ENCODE data around the gene ARHGAP26.
A peak's percentile ranks its signal among the peaks of the same experiment; 100 is the strongest.

ARHGAP26 gene

DNA sequence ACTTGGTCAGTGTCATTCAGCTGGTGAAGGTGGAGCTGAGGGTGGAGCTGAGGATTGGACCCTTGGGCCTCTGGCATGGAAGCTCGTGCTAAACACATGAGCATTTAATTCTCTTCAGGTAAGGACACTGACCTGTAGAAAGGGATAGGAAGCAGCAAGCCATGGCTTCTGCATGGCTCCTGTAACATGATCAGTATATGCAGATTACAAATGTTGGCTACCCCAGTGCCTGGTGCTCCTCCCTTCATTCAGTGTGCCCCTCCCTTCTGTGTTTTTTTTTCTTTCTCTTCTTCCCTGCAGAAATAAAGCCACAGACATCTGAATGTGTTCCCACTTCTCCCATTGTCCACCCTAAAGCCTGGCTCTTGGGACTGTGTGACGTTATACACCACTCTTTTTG is 52.9 kb downstream of the ARHGAP26 start:
- DNase-seq = no peak
- intact Hi-C loops (cut with DNase I) = no loop called here

DNA sequence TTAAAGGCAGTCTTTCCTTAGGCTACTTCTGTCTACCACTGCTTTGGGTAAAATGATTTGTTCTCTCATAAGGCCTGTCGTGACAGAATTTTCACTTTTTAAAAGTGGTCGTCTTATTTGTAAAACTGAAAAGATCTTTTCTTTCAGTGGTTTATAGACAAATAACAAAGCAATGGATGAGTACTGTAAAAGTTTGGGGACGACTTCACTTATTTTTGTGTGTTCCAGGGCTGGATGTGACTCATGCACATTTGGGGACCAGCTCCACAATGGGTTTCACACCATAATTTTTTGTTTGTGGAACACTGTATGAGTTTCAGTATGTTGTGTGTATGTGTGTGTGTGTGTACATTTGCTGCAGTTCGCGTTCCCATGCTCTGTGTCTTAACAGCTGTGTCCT is 53.6 kb downstream of the ARHGAP26 start:
- no peak for DNase-seq

DNA sequence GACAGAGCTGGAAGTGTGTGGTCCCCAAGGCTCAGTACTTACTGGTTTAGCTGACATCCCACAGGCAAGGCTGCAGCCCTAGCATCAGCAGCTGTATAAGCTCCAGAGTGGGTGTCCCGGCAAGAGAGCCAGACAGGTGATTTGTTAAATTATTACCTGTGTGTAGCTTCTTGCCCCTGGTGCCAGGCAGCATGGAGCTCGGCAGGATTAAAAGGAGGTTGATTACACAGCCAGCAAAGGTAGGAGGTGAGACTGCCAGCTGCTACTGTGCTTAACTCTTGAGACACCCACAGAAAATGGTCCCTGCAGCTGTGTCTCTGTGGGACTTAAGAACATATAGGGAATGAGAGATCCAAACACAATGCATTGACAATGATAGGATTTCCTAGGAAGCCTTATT is 54.2 kb downstream of the ARHGAP26 start:
- intact Hi-C loops (cut with DNase I) = no loop called here
- peak in 4 of 42 donors; percentile 39 to 67 (median 51) for DNase-seq

More for the DNA sequence above, 53.6 kb downstream of the ARHGAP26 start:
- intact Hi-C loops (cut with DNase I) = no loop called here

DNA sequence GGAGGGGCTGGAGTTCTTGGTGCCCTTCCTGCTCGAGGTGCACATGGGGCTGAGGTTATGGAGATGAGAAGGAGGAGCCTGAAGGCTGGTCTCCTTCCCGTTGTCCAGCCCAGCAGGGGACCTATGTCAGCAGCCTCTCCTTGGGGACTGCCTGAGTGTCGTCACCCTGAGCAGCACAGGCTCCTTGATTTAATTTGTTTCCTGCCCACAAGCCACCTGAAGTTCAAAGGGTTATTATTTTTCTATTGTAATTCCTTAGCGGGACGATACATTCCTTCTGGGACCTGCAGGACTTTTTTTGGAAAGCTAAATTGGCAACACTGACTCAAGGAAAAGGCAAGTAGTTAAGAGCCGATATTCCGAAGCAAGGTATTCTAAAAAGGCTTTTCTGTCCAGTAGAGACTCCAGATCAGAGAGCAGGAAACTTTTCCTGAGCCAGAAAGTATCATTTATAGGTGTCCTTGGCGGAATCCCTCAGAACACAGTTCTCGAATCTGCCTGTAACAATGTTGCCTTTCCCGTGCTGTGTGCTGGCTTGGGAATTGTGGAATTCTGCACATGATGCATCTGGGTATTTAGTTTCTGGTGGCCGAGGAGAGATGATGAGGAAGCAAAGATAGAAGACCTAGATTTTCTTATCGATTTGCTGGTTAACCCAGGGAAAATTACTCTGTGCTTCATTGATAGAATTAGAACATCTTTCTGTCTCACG is 55.4 kb downstream of the ARHGAP26 start:
- DNase-seq = no peak
- intact Hi-C loops (cut with DNase I) = no loop called here

DNA sequence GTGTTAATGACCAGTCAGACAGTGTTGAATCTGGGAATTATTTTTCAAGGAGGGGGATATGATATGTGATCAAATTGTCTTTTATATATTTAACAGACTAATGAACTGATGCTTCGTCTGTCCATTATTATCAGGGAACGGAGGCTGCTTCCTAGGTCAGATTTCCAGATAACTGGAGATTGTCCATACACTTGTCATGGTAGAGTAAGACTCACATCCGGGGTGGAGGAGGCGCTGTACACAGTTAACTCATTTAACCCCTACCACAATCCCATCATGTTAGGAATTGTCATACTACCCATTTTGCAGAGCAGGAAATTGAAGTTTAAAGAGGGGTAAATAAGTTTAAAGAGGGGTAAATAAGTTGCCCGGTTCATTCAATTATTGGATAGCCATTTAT is 55.9 kb downstream of the ARHGAP26 start:
- intact Hi-C loops (cut with DNase I) = no loop called here
- DNase-seq = no peak

DNA sequence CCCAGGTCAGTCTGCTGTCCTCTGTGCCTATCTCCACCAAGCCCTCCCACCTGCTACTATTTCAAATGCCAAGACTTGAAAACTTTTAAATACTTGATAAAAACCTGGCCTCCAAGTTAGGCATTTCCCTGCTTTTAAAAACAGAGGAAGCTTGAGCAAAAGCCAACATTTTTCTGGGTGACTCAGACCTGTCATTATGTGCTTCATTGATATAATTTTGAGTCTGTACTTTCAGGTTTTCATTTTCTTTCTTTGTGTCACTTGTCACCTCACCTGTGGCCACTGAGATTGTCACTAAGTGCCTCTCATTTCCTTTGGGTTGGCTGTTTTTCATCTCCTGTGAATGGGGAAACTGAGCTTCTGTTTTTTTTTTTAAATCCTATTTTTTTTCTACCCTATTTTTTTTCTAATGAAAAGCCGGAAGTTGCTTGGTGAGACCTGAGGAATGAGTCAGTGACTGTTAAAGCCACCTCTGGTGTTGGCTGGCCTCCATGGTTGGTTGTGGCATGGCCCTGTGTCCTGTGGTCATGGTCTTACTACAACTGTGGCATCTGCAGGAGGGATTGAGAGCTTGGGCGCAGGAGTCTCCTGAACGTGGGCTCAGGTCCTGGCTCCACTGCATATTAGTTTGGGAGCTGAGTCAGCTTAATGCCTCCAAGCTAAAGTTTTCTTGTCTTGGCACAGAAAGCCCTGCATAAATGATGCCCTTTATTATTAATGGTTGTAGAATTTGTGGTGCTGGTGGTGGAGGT is 56.7 kb downstream of the ARHGAP26 start:
- intact Hi-C loops (cut with DNase I) = no loop called here
- no peak for DNase-seq

DNA sequence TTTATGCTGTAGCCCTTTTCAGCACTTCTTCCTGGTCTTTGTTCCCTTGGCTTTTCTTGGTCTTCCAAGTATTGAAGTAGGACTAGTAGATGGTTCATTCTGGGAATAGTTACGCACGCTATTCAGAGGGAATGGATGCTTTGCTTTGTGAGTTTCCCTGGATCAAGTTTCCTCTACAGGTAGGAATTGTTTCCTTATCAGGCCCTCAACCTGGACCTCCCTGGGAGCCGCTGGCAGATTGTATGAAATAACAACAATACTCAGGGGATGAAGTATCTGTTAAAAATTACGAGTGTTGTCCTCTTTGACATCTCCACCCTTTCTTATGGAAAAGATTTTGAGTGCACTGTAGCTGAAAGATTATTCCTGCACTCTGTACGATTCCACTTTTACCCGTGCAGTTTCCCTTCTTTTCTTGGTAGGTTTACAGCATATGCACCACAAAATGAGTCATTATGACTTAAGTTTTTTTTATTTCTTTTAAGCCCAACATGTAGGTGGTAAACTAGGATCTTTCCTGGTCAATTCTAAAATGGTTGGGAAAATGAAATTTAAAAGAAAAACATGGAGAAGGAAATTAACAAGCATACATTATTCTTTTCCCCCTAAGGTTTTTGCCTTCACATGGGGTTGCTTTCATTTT is 57.9 kb downstream of the ARHGAP26 start:
- intact Hi-C loops (cut with DNase I) = no loop called here
- DNase-seq = no peak

DNA sequence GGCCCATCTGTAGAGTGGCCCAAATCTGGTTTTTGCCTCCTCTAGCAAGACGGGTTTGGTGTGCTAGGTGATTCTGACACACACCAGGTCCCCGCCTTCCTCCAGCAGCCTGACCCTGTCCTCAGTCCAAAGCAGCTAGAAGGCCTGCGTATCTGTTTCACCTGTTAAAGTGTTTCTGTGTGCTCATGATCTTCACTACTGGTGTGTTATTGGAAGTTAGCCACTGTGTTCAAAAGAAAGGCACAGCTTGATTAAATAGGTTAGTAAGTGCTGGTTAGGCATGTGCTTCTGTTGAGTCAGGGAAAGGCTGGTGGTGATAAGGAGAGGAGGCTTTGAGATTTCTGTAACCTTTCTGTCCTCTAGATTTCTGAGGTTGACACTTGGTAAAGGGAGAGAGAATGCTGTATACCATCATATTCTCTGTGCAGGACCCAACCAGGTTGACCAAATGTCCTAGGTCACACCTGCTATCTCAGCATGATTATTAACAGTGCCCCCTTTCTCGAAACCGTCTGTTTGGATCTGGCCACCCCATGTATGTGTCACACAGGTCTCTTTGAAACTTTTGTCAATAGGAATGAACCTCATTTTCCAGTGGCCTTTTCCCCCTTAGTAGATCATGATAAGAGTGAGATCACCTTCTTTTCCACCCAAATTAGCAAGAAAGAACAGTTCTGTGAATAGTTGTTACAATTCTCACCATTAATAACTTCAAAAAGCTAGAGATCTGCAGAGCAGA is 58.8 kb downstream of the ARHGAP26 start:
- no peak for DNase-seq
- intact Hi-C loops (cut with DNase I) = no loop called here

DNA sequence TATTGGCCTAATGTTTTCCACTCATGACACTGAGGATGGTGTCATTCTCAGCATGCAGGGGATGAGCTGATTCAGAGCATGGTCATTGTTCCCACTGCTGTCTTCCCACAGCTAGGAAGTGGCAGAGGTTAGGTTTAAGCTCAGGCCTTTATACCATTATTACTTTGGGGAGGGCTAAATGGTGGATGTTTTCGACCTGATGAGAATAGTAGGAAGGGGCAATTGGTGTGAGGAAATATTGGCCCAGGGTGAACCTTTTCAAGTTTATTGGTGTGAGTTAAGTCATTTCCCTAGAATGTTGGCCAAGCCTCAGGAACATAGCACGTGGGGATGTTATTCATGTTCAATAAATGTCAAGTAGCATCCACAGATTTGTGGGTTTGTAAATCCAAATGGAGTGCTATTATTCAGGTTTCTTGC is 59.6 kb downstream of the ARHGAP26 start:
- DNase-seq = no peak

DNA sequence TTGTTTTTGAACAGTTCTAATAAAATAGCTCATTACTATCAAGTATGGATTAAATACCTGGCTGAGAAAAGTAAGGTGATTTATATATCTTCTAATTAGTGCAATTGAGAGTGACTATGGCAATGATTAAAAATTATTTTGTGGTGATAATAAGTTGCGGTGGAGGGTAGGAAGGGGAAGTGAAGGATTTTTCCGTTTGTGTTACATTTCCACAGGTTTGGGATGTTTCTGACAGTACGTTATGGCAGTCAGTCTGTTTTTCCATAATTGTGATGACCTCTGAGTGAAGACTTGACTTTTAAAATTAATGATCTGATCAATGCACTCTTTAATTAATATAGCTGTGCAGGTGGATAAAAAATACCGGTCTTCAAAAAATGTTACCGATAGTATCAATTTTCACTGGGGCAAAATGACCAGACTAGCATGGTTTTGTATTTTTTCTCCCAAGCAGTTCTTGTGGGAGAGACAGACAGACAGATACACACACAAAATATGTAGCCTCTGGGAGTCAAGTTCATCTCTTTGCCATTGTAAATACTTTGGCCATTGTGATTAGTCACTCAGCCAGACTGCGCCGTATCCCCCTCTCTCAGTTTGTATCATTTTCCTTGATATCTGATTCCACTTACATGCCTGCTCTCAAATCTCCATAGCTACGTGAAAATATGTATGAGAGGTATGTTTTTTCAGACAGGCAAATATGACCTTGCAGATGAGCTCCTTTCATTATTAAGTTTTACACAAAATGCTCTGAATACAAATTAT is 60.2 kb downstream of the ARHGAP26 start:
- intact Hi-C loops (cut with DNase I) = no loop called here
- DNase-seq = no peak

More for the DNA sequence above, 59.6 kb downstream of the ARHGAP26 start:
- intact Hi-C loops (cut with DNase I) = no loop called here

DNA sequence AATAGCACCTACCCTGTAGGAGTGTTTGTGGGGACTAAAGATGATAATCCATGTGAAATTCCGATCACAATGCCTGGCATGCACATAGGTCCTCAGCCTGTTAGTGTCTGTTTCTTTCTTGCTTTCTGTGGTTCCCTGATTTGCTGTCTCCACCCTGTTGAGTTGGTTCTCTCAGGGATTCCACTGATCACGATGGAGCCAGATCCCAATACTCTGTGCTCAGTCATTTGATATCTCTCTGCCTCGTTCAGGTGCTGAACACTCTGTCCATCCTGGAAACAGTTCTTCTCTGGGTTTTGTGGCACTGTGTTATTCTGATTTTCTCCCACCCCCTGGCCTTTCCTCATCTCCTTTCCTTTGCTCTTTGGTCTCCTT is 60.8 kb downstream of the ARHGAP26 start:
- no peak for DNase-seq
- intact Hi-C loops (cut with DNase I) = no loop called here

DNA sequence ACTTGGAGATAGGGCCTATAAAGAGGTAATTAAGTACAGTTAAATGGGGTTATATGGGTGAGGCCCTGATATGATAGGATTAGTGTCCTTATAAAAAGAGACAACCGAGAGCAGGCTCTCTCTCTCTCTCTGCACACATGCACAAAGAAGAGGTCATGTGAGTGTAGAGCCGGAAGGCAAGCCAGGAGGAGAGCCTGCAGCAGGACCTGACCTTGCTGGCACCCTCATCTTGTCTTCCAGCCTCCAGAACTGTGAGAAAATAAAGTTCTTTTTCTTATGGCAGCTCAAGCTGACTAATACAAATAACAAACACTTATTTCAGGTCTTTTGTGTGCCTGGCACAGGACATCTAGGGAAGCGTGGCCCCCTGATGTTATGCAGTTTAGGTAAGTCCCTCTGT is 62.1 kb downstream of the ARHGAP26 start:
- DNase-seq = no peak
- intact Hi-C loops (cut with DNase I) = no loop called here

DNA sequence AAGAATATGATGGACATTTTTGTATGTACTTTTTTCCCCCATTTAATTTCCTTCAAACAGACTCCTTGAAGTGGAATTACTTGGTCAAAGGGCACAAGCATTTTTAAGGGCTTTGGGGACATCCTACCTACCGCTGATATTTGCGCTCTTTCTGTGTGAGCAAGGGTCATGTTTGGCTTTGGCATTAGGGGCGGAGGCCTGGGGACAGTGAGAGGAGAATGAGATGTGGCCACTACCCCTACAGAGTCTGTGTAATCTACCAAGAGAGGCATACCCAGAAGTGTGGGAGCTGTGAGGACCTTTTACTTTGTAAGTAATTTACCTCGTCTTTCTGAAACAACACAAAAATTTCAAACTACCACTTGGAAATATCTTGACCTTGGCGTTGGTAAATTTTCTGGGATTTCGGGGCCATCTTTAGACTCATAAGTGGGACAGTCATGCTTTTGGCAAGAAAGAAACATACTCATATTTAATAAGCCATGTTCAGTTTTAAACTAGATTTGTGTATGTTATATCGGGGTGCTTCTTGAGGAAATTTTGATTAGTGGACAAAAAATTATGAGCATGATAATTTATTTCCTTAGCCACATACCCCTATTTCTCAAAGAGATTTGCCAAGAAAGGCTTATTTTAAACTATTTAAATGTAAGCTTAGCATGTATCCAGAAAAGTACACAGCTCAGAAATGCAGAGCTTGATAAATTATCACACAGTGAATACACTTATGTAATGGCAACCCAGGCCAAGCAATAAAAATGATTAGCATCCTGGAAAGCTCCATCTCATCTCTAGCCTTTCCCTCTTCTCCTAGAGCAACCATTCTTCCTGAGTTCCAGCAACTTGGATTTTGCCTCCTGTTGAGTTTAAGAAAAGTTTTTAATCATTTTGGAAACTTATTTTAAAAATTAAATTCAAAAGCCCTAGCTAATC is 63.6 kb downstream of the ARHGAP26 start:
- intact Hi-C loops (cut with DNase I) = no loop called here
- DNase-seq = no peak

DNA sequence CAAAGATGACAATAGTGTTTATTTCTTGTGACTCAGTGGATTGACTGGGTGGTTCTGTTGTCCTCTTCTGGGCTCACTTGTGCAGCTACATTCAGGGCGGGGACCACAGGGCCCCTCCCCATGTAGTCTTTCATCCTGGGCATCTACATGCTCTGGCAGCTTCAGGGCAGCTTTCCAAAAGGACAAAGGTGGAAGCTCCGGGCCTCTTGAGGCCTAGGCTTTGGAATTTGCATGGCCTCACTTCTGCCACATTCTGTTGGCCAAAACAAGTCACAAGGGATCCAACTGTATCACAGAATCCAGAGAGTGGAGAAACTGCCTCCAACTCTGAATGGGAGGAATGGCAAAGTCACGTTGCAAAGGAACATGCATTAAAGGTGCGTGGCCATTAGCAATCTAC is 64.3 kb downstream of the ARHGAP26 start:
- intact Hi-C loops (cut with DNase I) = no loop called here

DNA sequence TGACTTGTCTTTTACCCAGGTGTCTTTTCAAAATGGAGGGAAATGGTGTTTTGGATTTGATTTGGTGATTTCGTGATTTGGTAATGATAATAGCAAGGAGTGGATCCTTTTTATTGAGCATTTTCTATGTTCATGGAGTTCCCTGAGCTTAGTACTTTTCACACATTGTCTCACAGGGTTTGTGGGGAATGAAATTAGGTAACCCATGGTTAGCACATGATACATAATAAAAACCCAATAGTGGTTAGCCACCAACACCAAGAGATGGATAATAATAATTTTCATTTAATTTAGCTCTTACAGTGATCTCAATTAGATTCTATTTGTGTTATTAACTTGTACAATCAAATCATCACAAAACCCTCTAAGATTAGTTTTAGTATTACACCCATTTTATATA is 65.4 kb downstream of the ARHGAP26 start:
- intact Hi-C loops (cut with DNase I) = no loop called here

More for the DNA sequence above, 64.3 kb downstream of the ARHGAP26 start:
- no peak for DNase-seq

DNA sequence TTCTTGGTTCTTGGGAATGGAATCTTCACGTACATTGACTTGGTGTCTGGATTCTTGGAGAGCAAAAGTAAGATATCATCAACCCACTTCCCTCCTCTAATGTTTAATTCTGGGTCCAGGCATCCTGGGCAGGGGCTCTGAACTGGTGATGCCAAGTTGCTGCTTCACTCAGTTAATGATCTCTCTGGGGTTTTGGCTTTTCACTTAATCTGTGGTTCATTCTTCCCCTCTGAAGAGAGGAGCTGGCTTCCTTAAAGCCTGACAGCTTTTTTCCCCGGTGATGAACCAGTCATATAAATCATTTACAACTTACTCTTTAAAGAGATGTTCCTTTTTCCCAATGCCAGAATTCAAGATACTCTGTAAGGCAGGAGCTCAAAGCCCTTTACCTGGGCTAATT is 65.9 kb downstream of the ARHGAP26 start:
- intact Hi-C loops (cut with DNase I) = no loop called here
- no peak for DNase-seq

More for the DNA sequence above, 65.4 kb downstream of the ARHGAP26 start:
- DNase-seq = no peak

DNA sequence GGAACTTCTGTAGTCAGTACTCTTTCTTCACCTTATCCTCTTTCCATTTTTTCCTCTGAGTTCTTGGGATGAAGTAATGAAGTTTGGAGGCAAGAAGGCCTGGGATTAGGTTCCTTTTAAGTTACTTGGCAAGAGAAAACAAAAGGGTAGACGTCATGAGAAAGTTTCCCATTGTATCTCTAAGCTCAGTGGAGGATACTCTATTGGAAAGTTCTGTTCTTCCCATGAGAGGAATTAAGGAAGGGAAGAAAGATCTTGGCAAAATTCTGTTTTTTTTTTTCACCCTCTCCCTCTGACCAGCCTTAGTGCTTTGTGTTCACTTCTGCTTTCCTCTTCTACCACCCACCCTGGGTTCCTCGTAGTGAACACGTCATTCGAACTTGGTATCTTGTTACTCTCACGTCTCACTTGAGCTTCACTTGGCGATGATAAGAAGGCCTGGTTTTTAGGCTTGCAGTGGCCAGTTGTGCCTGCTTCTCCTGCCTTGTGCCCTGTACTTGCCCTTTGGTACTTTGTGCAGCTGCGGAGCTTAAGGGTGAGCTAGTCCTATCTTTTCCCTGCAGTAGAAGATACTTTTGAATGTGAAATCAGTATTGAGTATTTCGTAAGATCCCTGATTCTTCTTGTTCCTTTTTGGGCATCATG is 67.0 kb downstream of the ARHGAP26 start:
- intact Hi-C loops (cut with DNase I) = no loop called here
- DNase-seq = no peak

All from head of caudate nucleus (tissue), 42 donors.